SK-N-SH (cell line): Measurements from ENCODE around the gene C16orf92. TPM values are rescaled to one million over a fixed set of nuclear protein-coding genes. Genes with fewer than 3 reads are reported as not detected.

Experiments
- CTCF ChIA-PET: fragments of 300-600, 350-600 bp; formaldehyde crosslinking; extraction: SDS; loops from one replicate; lab custom pipeline; 2021; lab: Yijun Ruan, JAX
- POLR2A ChIA-PET: fragments of 350-600 bp; sonication (Branson Sonifier 250); formaldehyde crosslinking; extraction: SDS; loops from one replicate; lab custom pipeline; 2020; ENCODE audit warnings: antibody characterized with exemption, inconsistent platforms; lab: Yijun Ruan, JAX
- DNase-seq: peaks from one replicate; pipeline ENCODE4 v3.0.0; 2012
- H2AFZ ChIP-seq: fragments of 200-600 bp; sonication (generic); 2 replicates; pipeline ENCODE4 v1.8.1; 2016; ENCODE audit warnings: antibody characterized with exemption, mild to moderate bottlenecking, low read depth
- H3F3A ChIP-seq: fragments of 200-600 bp; sonication (generic); replicated peaks from 2 replicates; pipeline ENCODE3; 2016; ENCODE audit warnings: antibody characterized with exemption, mild to moderate bottlenecking; ENCODE audit not compliant: insufficient read depth
- H3K27ac ChIP-seq, 2 experiments: fragments of 200-500 bp in 1 of 2; fragments of 200-600 bp in 1 of 2; sonication (Bioruptor generic) in 1 of 2; sonication (generic), shearing (Covaris generic) in 1 of 2; 2 replicates each; pipeline versions ENCODE4 v1.5.1 to v1.6.1; 2014 to 2016; ENCODE audit warnings: low read depth in 2 of 2, inconsistent platforms in 1 of 2, low read length in 1 of 2, mild to moderate bottlenecking in 1 of 2, mixed read lengths in 1 of 2
- H3K27me3 ChIP-seq: fragments of 200-600 bp; sonication (generic), shearing (Covaris generic); 2 replicates; pipeline ENCODE4 v1.6.1; 2016; ENCODE audit warnings: mixed run types; ENCODE audit not compliant: insufficient read depth
- H3K36me3 ChIP-seq, 2 experiments: fragments of 200-500 bp in 1 of 2; fragments of 200-600 bp in 1 of 2; sonication (Bioruptor generic) in 1 of 2; sonication (generic) in 1 of 2; replicated peaks in 1 of 2; 2 replicates each; pipeline versions ENCODE3 to v1.5.1; 2014 to 2016; ENCODE audit warnings: low read length in 1 of 2, mild to moderate bottlenecking in 1 of 2; ENCODE audit not compliant: insufficient read depth in 2 of 2, control insufficient read depth in 1 of 2
- H3K4me1 ChIP-seq, 2 experiments: fragments of 200-500 bp in 1 of 2; fragments of 200-600 bp in 1 of 2; sonication (Bioruptor generic) in 1 of 2; sonication (generic), shearing (Covaris generic) in 1 of 2; 2 replicates each; pipeline versions ENCODE4 v1.5.1 to v1.6.1; 2014 to 2016; ENCODE audit warnings: low read depth in 1 of 2, low read length in 1 of 2, mixed run types in 1 of 2; ENCODE audit not compliant: insufficient read depth in 2 of 2, control insufficient read depth in 1 of 2
- H3K4me2 ChIP-seq: fragments of 200-600 bp; sonication (generic), shearing (Covaris generic); 2 replicates; pipeline ENCODE4 v1.6.1; 2017; ENCODE audit warnings: mixed run types
- H3K4me3 ChIP-seq, 2 experiments: fragments of 200-500 bp in 1 of 2; fragments of 200-600 bp in 1 of 2; sonication (Bioruptor generic) in 1 of 2; sonication (generic), shearing (Covaris generic) in 1 of 2; 2 replicates each; pipeline versions ENCODE4 v1.5.1 to v1.8.1; 2014 to 2016; ENCODE audit warnings: low read depth in 2 of 2, inconsistent platforms in 1 of 2, low read length in 1 of 2, mild to moderate bottlenecking in 1 of 2, mixed read lengths in 1 of 2, moderate library complexity in 1 of 2
- H3K79me2 ChIP-seq: fragments of 200-600 bp; sonication (generic); 2 replicates; pipeline ENCODE4 v1.8.1; 2017; ENCODE audit warnings: mild to moderate bottlenecking; ENCODE audit not compliant: insufficient read depth
- H3K9ac ChIP-seq: fragments of 200-600 bp; sonication (generic); 2 replicates; pipeline ENCODE4 v1.6.1; 2017; ENCODE audit warnings: mixed run types
- H3K9me2 ChIP-seq: fragments of 200-600 bp; sonication (generic); 2 replicates; pipeline ENCODE4 v1.6.1; 2017; ENCODE audit warnings: mixed run types
- H3K9me3 ChIP-seq: fragments of 200-600 bp; sonication (generic); 2 replicates; pipeline ENCODE4 v1.6.1; 2017; ENCODE audit warnings: mixed run types, mild to moderate bottlenecking, moderate library complexity
- H4K20me1 ChIP-seq: fragments of 200-600 bp; sonication (generic); 2 replicates; pipeline ENCODE4 v1.6.1; 2017; ENCODE audit warnings: mild to moderate bottlenecking, mixed run types; ENCODE audit not compliant: insufficient read depth
- CHD2 ChIP-seq: fragments of 150-350 bp; IDR thresholded peaks from 2 replicates; pipeline ENCODE4 v1.6.1; 2018; ENCODE audit warnings: low read length; ENCODE audit not compliant: partially characterized antibody
- CTCF ChIP-seq: fragments of 200-600 bp; sonication (generic); IDR thresholded peaks from 2 replicates; pipeline ENCODE4 v1.6.1; 2017; ENCODE audit warnings: antibody characterized with exemption, mild to moderate bottlenecking, moderate library complexity
- ELF1 ChIP-seq: IDR thresholded peaks from 2 replicates; pipeline ENCODE4 v1.4.0; 2012
- EP300 ChIP-seq, 2 experiments: IDR thresholded peaks; 2 replicates each; pipeline versions ENCODE4 v1.4.0 to v1.6.1; 2012; ENCODE audit warnings: borderline replicate concordance in 1 of 2, low read depth in 1 of 2, low read length in 1 of 2
- FOSL2 ChIP-seq: IDR thresholded peaks from 2 replicates; pipeline ENCODE4 v1.4.0; 2012; ENCODE audit warnings: low read depth, mild to moderate bottlenecking, moderate library complexity, borderline replicate concordance
- FOXJ3 ChIP-seq: sonication (generic); formaldehyde crosslinking; IDR thresholded peaks from 2 replicates; pipeline ENCODE4 v1.5.1; 2020; ENCODE audit warnings: mild to moderate bottlenecking, missing genetic modification reagents
- FOXM1 ChIP-seq: IDR thresholded peaks from 2 replicates; pipeline ENCODE4 v1.4.0; 2012; ENCODE audit warnings: low read depth, mild to moderate bottlenecking
- IRF3 ChIP-seq: fragments of 150-350 bp; IDR thresholded peaks from 2 replicates; pipeline ENCODE4 v1.6.1; 2016; ENCODE audit warnings: mild to moderate bottlenecking, low read depth, low read length
- MAX ChIP-seq: IDR thresholded peaks from 2 replicates; pipeline ENCODE4 v1.4.0; 2012; ENCODE audit warnings: low read depth
- MEF2A ChIP-seq: IDR thresholded peaks from 2 replicates; pipeline ENCODE4 v1.4.0; 2012; ENCODE audit warnings: low read depth, borderline replicate concordance
- MXI1 ChIP-seq: IDR thresholded peaks from 2 replicates; pipeline ENCODE4 v1.6.1; 2012; ENCODE audit warnings: mild to moderate bottlenecking, low read depth, low read length, improper control_type of control experiment
- NFIC ChIP-seq: IDR thresholded peaks from 2 replicates; pipeline ENCODE4 v1.4.0; 2012; ENCODE audit warnings: borderline replicate concordance
- RAD21 ChIP-seq: IDR thresholded peaks from 2 replicates; pipeline ENCODE4 v1.6.1; 2012; ENCODE audit warnings: mild to moderate bottlenecking, low read length
- RCOR1 ChIP-seq: fragments of 150-350 bp; IDR thresholded peaks from 2 replicates; pipeline ENCODE4 v1.6.1; 2017; ENCODE audit warnings: antibody characterized with exemption, low read length
- REST ChIP-seq: IDR thresholded peaks from 2 replicates; pipeline ENCODE4 v1.6.1; 2012; ENCODE audit warnings: mild to moderate bottlenecking, low read depth, low read length, moderate library complexity
- RFX5 ChIP-seq: IDR thresholded peaks from 2 replicates; pipeline ENCODE4 v1.6.1; 2012; ENCODE audit warnings: mild to moderate bottlenecking, improper control_type of control experiment, low read length
- RXRA ChIP-seq: IDR thresholded peaks from 2 replicates; pipeline ENCODE4 v1.4.0; 2012; ENCODE audit warnings: low read depth, mild to moderate bottlenecking, borderline replicate concordance
- SMC3 ChIP-seq: IDR thresholded peaks from 2 replicates; pipeline ENCODE4 v1.6.1; 2012; ENCODE audit warnings: low read depth, low read length, improper control_type of control experiment
- TAF1 ChIP-seq: IDR thresholded peaks from 2 replicates; pipeline ENCODE4 v1.6.1; 2012; ENCODE audit warnings: low read depth, mild to moderate bottlenecking, low read length, moderate library complexity, borderline replicate concordance
- TCF12 ChIP-seq: IDR thresholded peaks from 2 replicates; pipeline ENCODE4 v1.4.0; 2012
- YY1 ChIP-seq: IDR thresholded peaks from 2 replicates; pipeline ENCODE4 v1.4.0; 2012; ENCODE audit warnings: low read depth, mild to moderate bottlenecking
- WGBS: methylation state at CpG from one replicate; pipeline ENCODE4 v1.1.6; 2017; ENCODE audit warnings: low lambda C conversion rate; 5-methylcytosine and 5-hydroxymethylcytosine counted together
- polyA plus RNA-seq, 3 experiments: library from polyadenylated mRNA; depleted of rRNA; stranded (reverse); fragments of >200 nt; gene quantifications; 2 replicates each; pipeline ENCODE4 v1.2.3, GENCODE V29; 2012

The C16orf92 gene
- polyA plus RNA-seq, 1 of the 3 experiments (the other 2 are of a cell fraction): not detected

GRCh38 chr16:30006095-30006473 is 16.9 kb upstream of the C16orf92 start (continued):
- TF ChIP-seq CTCF: no peak
- no peak for TF ChIP-seq REST
- no peak for TF ChIP-seq RAD21
- TF ChIP-seq CHD2: no peak

GRCh38 chr16:30006659-30007377 is 16.2 kb upstream of the C16orf92 start:
- Histone ChIP-seq H3K4me2 (no peak overlapping the region), H3K4me3 (no peak overlapping the region), H3K9ac (no peak overlapping the region), H3K4me1 (peaks cover 0 to 5% of the 10 kb centered on the region in 2 experiments; a peak in 1 of 4 replicates), H2AFZ (no peak overlapping the region), H4K20me1 (no peaks in the 10 kb centered on the region)
- DNase-seq: no peak
- 90% methylated on average over 24 of the region's 34 CpGs for WGBS
- no peak for TF ChIP-seq MXI1
- TF ChIP-seq YY1: no peak
- no peak for TF ChIP-seq TAF1
- no peak for TF ChIP-seq RXRA
- no peak for TF ChIP-seq ELF1
- no peak for TF ChIP-seq RCOR1
- TF ChIP-seq TCF12: no peak
- no peak for TF ChIP-seq MAX
- TF ChIP-seq RFX5: no peak
- TF ChIP-seq RAD21: no peak
- TF ChIP-seq MEF2A: no peak
- TF ChIP-seq FOXJ3 (CRISPR knock-in tag): no peak
- TF ChIP-seq NFIC: no peak
- TF ChIP-seq FOXM1: no peak
- no peak for TF ChIP-seq SMC3
- no peak for TF ChIP-seq FOSL2
- TF ChIP-seq EP300 (IDR thresholded peaks at IDR 0.05; ENCODE audit: borderline replicate concordance in 1 of 2, low read depth in 1 of 2, low read length in 1 of 2): no peak
- TF ChIP-seq CTCF: no peak
- TF ChIP-seq IRF3: no peak
- TF ChIP-seq, all 33 proteins: peak for 0
- POLR2A ChIA-PET: interaction anchor here (0.6 to 1.0 kb wide), 4 partner anchors 17 to 107 kb away, joined by 3 read pairs; partner anchors contain the start of gene SEZ6L2
- H3K27me3 ChIP-seq: no peaks in the 10 kb centered on the region
- no peaks in the 10 kb centered on the region for H3K9me2 ChIP-seq
- no peaks in the 10 kb centered on the region for H3F3A ChIP-seq
- H3K79me2 ChIP-seq: no peaks in the 10 kb centered on the region
- no peaks in the 10 kb centered on the region for H3K9me3 ChIP-seq
- no peak overlapping the region for H3K27ac ChIP-seq
- H3K36me3 ChIP-seq: peaks cover 0 to 8% of the 10 kb centered on the region in 2 experiments
- CTCF ChIA-PET: interaction anchor here (0.6 to 4.7 kb wide), 5 partner anchors 10 to 159 kb away, joined by 3 to 41 read pairs (median 6); partner anchors contain the start of genes INO80E, TAOK2 and TLCD3B
